CD14-positive monocyte (primary cell): ENCODE measurements around the gene MKNK1. TPM values are rescaled to one million over a fixed set of nuclear protein-coding genes. Genes with fewer than 3 reads are reported as not detected.

Experiments used
- DNase-seq, 3 donors: peaks; one replicate each; pipeline ENCODE4 v3.0.0-alpha.2; 2011 to 2022
- H2AFZ ChIP-seq: 2 replicates; pipeline ENCODE4 v1.6.0; 2012; ENCODE audit warnings: mild to moderate bottlenecking, low read depth, low read length, inconsistent platforms; ENCODE audit not compliant: insufficient read depth, poor library complexity, severe bottlenecking
- H3K27ac ChIP-seq, 2 donors: 1 replicate in 1 of 2; 2 replicates in 1 of 2; pipeline ENCODE4 v1.5.1; 2012 to 2013; ENCODE audit warnings: low read length in 2 of 2, control low read depth in 1 of 2, inconsistent platforms in 1 of 2, low read depth in 1 of 2, mild to moderate bottlenecking in 1 of 2
- H3K27me3 ChIP-seq, 2 donors: one replicate each; pipeline versions ENCODE4 v1.6.0 to v1.6.1; 2011 to 2013; ENCODE audit warnings: low read length in 2 of 2; ENCODE audit not compliant: control insufficient read depth in 2 of 2, insufficient read depth in 2 of 2
- H3K36me3 ChIP-seq, 2 donors: replicated peaks in 1 of 2; 1 replicate in 1 of 2; 2 replicates in 1 of 2; pipeline versions ENCODE4 v1.5.1 to v1.6.1; 2012 to 2013; ENCODE audit warnings: low read length in 2 of 2, control low read depth in 1 of 2, inconsistent platforms in 1 of 2, mild to moderate bottlenecking in 1 of 2; ENCODE audit not compliant: insufficient read depth in 2 of 2, control insufficient read depth in 1 of 2
- H3K4me1 ChIP-seq, 2 donors: 1 replicate in 1 of 2; 2 replicates in 1 of 2; pipeline versions ENCODE4 v1.5.1 to v1.6.1; 2012 to 2013; ENCODE audit warnings: low read length in 2 of 2, control low read depth in 1 of 2, inconsistent platforms in 1 of 2, mild to moderate bottlenecking in 1 of 2, moderate library complexity in 1 of 2; ENCODE audit not compliant: insufficient read depth in 2 of 2, control insufficient read depth in 1 of 2
- H3K4me2 ChIP-seq: replicated peaks from 2 replicates; pipeline ENCODE3; 2012; ENCODE audit warnings: low read length, moderate library complexity, mild to moderate bottlenecking; ENCODE audit not compliant: poor library complexity, severe bottlenecking; ENCODE audit errors: extremely low read depth
- H3K4me3 ChIP-seq, 3 experiments: fragments of 200-600 bp in 1 of 3; sonication (generic) in 1 of 3; replicated peaks in 1 of 3; 1 replicate in 2 of 3; 2 replicates in 1 of 3; pipeline ENCODE4 v1.5.1; 2011 to 2013; ENCODE audit warnings: low read length in 3 of 3, mild to moderate bottlenecking in 3 of 3, control low read depth in 2 of 3, low read depth in 2 of 3, inconsistent platforms in 1 of 3, moderate library complexity in 1 of 3
- H3K79me2 ChIP-seq: 2 replicates; pipeline ENCODE4 v1.6.0; 2012; ENCODE audit warnings: mild to moderate bottlenecking, control low read depth, inconsistent platforms, low read length, moderate library complexity; ENCODE audit not compliant: insufficient read depth
- H3K9ac ChIP-seq: 2 replicates; pipeline ENCODE4 v1.6.0; 2017; ENCODE audit warnings: low read length, mild to moderate bottlenecking; ENCODE audit not compliant: insufficient read depth, poor library complexity, severe bottlenecking
- H3K9me3 ChIP-seq, 2 donors: replicated peaks in 1 of 2; 1 replicate in 1 of 2; 2 replicates in 1 of 2; pipeline versions ENCODE4 v1.5.1 to v1.6.1; 2012 to 2013; ENCODE audit warnings: low read length in 2 of 2, control low read depth in 1 of 2; ENCODE audit not compliant: control insufficient read depth in 1 of 2, insufficient read depth in 1 of 2
- H4K20me1 ChIP-seq: 2 replicates; pipeline ENCODE4 v1.6.0; 2012; ENCODE audit warnings: mild to moderate bottlenecking, low read length, control low read depth, moderate library complexity; ENCODE audit not compliant: insufficient read depth
- H3K27ac Mint-ChIP-seq, 7 donors: one replicate each; pipeline ENCODE4 v1.8.0; 2020; ENCODE audit warnings: mild to moderate bottlenecking in 7 of 7, mixed read lengths in 7 of 7, moderate library complexity in 6 of 7, inconsistent platforms in 2 of 7
- H3K27me3 Mint-ChIP-seq, 3 donors: one replicate each; pipeline ENCODE4 v1.8.0; 2021 to 2022; ENCODE audit warnings: low read depth in 3 of 3, mild to moderate bottlenecking in 3 of 3, mixed read lengths in 3 of 3, moderate library complexity in 3 of 3, inconsistent platforms in 1 of 3
- H3K36me3 Mint-ChIP-seq, 2 donors: one replicate each; pipeline ENCODE4 v1.8.0; 2020; ENCODE audit warnings: mixed read lengths in 2 of 2, inconsistent platforms in 1 of 2, mild to moderate bottlenecking in 1 of 2
- H3K4me1 Mint-ChIP-seq: one replicate; pipeline ENCODE4 v1.8.0; 2020; ENCODE audit warnings: mild to moderate bottlenecking, mixed read lengths
- H3K4me3 Mint-ChIP-seq, 2 donors: one replicate each; pipeline ENCODE4 v1.8.0; 2020; ENCODE audit warnings: mild to moderate bottlenecking in 2 of 2, mixed read lengths in 2 of 2, moderate library complexity in 1 of 2
- H3K9me3 Mint-ChIP-seq, 7 donors: one replicate each; pipeline ENCODE4 v1.8.0; 2020 to 2022; ENCODE audit warnings: mixed read lengths in 7 of 7, mild to moderate bottlenecking in 6 of 7, moderate library complexity in 6 of 7, inconsistent platforms in 2 of 7
- CTCF ChIP-seq: fragments of 200-600 bp; IDR thresholded peaks from one replicate; pipeline ENCODE4 v1.8.0; 2022; ENCODE audit warnings: antibody characterized with exemption, mild to moderate bottlenecking
- WGBS: methylation state at CpG from one replicate; pipeline ENCODE4 v1.1.5; 2013; ENCODE audit warnings: missing lambda C conversion rate; ENCODE audit not compliant: insufficient coverage; 5-methylcytosine and 5-hydroxymethylcytosine counted together
- intact Hi-C, 2 donors: fragments of 100-400 bp; cut with micrococcal nuclease; formaldehyde crosslinking; loops; one replicate each; pipeline versions ENCODE4 v1.15.0 to v1.15.1; 2023
- polyA plus RNA-seq, 3 donors: library from polyadenylated mRNA; depleted of rRNA in 1 of 3; unstranded in 2 of 3; stranded (reverse) in 1 of 3; fragments of 300-500 nt in 2 of 3; fragments of >200 nt in 1 of 3; fragmentation: Illumina TruSeq in 2 of 3; gene quantifications; 1 replicate in 2 of 3; 2 replicates in 1 of 3; pipeline ENCODE4 v1.2.3, GENCODE V29; 2012 to 2021

The MKNK1 gene
- polyA plus RNA-seq, 3 donors = 38.2 to 144 (median 38.6) TPM

GRCh38 chr1:46526691-46527291, 77.3 kb downstream of the MKNK1 start:
- Histone ChIP-seq H3K4me1 (no peaks in the 10 kb centered on the region), H3K4me2 (no peak overlapping the region), H4K20me1 (no peaks in the 10 kb centered on the region), H3K9ac (no peak overlapping the region), H3K27me3 (peaks cover 0 to 44% of the 10 kb centered on the region in 2 donors), H3K27ac (no peak overlapping the region), H3K79me2 (no peaks in the 10 kb centered on the region), H3K36me3 (no peaks in the 10 kb centered on the region), H3K9me3 (no peaks in the 10 kb centered on the region), H2AFZ (no peak overlapping the region), H3K4me3 (no peak overlapping the region)
- Mint-ChIP-seq H3K4me3 (no peak overlapping the region), H3K9me3 (peaks cover 0 to 4% (median 0%) of the 10 kb centered on the region in 7 donors), H3K36me3 (no peaks in the 10 kb centered on the region), H3K27me3 (peaks cover 39 to 75% (median 40%) of the 10 kb centered on the region in 3 donors), H3K4me1 (peaks cover 8% of the 10 kb centered on the region), H3K27ac (peak overlapping the region in 1 of 7 donors; percentile 7)
- 71% methylated on average over 8 of the region's 14 CpGs for WGBS
- TF ChIP-seq CTCF = no peak
- no peak for DNase-seq
- intact Hi-C loops = loop anchor here (1.0 to 10.0 kb wide), 5 partner anchors 49 to 194 kb away; no protein-coding TSS in a partner anchor

GRCh38 chr1:46526013-46526690, 77.9 kb downstream of the MKNK1 start:
- Mint-ChIP-seq H3K4me3 (peak overlapping the region in 1 of 2 donors; percentile 26), H3K27ac (peak overlapping the region in 1 of 7 donors; percentile 6), H3K9me3 (peaks cover 0 to 4% (median 0%) of the 10 kb centered on the region in 7 donors), H3K36me3 (no peaks in the 10 kb centered on the region), H3K27me3 (peaks cover 37 to 70% (median 38%) of the 10 kb centered on the region in 3 donors), H3K4me1 (peaks cover 10% of the 10 kb centered on the region)
- no peak overlapping the region for H3K27ac ChIP-seq
- H3K4me1 ChIP-seq = no peaks in the 10 kb centered on the region
- peaks cover 0 to 38% of the 10 kb centered on the region in 2 donors for H3K27me3 ChIP-seq
- DNase-seq = no peak
- no peak overlapping the region for H3K4me3 ChIP-seq
- no peak overlapping the region for H2AFZ ChIP-seq
- intact Hi-C loops = loop anchor here (2.0 to 10.0 kb wide), 4 partner anchors 79 to 194 kb away; no protein-coding TSS in a partner anchor
- no peaks in the 10 kb centered on the region for H4K20me1 ChIP-seq
- WGBS = 74% methylated on average over 13 of the region's 17 CpGs
- no peaks in the 10 kb centered on the region for H3K36me3 ChIP-seq
- no peak overlapping the region for H3K9ac ChIP-seq
- H3K9me3 ChIP-seq = no peaks in the 10 kb centered on the region
- no peak overlapping the region for H3K4me2 ChIP-seq
- H3K79me2 ChIP-seq = no peaks in the 10 kb centered on the region
- no peak for TF ChIP-seq CTCF
